Measurements from ENCODE around the gene CYP20A1.
A peak's percentile ranks its signal among the peaks of the same experiment; 100 is the strongest.
"Not testable (repeated sequence)": the region's sequence is repeated elsewhere in the genome, so short reads cannot be mapped to it uniquely, and the experiment has no call there.

The CYP20A1 gene, protein sequence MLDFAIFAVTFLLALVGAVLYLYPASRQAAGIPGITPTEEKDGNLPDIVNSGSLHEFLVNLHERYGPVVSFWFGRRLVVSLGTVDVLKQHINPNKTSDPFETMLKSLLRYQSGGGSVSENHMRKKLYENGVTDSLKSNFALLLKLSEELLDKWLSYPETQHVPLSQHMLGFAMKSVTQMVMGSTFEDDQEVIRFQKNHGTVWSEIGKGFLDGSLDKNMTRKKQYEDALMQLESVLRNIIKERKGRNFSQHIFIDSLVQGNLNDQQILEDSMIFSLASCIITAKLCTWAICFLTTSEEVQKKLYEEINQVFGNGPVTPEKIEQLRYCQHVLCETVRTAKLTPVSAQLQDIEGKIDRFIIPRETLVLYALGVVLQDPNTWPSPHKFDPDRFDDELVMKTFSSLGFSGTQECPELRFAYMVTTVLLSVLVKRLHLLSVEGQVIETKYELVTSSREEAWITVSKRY

DNA sequence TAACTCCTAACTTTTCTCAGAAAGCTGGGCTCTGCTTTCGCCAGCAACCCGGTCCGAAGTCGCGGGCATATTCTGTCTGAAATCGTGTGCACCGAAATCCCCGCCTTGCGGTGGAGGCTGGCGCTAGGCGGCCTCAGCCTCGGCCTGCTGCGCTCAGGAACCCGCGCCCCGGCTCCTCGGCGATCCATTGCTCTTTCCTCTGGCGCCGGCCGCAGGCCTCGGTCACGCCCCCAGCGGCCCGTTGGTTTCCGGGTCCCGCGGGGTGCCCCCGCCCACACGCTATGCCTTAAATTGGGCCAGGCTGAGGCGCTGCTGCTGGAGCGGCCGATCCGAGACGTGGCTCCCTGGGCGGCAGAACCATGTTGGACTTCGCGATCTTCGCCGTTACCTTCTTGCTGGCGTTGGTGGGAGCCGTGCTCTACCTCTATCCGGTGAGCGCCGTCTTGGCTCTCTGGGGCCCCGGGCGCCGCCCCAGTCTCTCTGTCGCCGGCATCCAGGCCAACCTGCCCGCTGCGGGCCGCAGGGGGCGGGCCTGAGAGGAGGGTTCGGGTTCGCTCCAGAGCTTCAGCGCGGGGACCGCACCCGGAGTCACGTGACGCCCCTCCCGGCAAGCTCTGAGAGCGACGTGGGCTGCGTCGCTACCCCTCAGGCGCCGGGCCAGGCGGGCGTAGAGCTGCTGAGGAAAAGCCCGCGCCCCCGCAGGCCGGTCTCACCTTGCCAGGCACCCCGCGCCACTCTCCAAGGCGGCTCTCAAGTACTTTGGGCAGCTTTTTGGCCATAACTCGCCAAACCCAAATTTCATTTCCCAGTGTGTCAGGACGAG is at the start of gene CYP20A1:
Gene CYP20A1, plus strand, starts transcription at position 315 of the 823 bp plus-strand sequence. Its CDS starts 45 bp downstream, at position 360.
- no peaks in the 10 kb centered on the region for H3K27me3 ChIP-seq (ENCODE audit: control insufficient read depth, low read length)
- H3F3A ChIP-seq (ENCODE audit: control insufficient read depth, insufficient read depth), result peaks cover 8% of the 10 kb centered on the region

DNA sequence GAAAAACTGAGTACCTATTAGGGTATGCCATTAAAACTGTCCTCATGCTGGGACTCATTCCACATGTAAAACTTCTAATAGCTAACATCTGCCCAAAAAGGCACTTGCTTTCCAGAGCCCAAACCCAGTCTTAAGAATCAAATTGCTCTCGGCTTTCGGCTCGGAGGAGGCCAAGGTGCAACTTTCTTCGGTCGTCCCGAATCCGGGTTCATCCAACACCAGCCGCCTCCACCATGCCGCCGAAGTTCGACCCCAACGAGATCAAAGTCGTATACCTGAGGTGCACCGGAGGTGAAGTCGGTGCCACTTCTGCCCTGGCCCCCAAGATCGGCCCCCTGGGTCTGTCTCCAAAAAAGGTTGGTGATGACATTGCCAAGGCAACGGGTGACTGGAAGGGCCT is 48.3 kb upstream of the CYP20A1 start:
- H4K20me1 ChIP-seq (ENCODE audit: control insufficient read depth, insufficient read depth, low read depth, low read length); H3K4me3 ChIP-seq (ENCODE audit: low read length); H3K9me2 ChIP-seq (replicated peaks; ENCODE audit: control insufficient read depth, low read length); H3K79me2 ChIP-seq (ENCODE audit: control insufficient read depth, low read length); H3F3A ChIP-seq (ENCODE audit: control insufficient read depth, insufficient read depth); H3K27ac ChIP-seq (ENCODE audit: low read depth, low read length); H3K9me3 ChIP-seq (ENCODE audit: control insufficient read depth, insufficient read depth, low read length); H3K27me3 ChIP-seq (ENCODE audit: control insufficient read depth, low read length); H3K4me1 ChIP-seq (ENCODE audit: control insufficient read depth, low read length); H3K36me3 ChIP-seq (ENCODE audit: control insufficient read depth, low read length); H3K4me2 ChIP-seq (ENCODE audit: low read length): not testable (repeated sequence)

More for the DNA sequence above, at the start of gene CYP20A1:
- Histone ChIP-seq H3K36me3 (ENCODE audit: control insufficient read depth, low read length) (peaks cover 15% of the 10 kb centered on the region), H3K4me3 (ENCODE audit: low read length) (peak within 1 kb of the TSS; percentile 97), H4K20me1 (ENCODE audit: control insufficient read depth, insufficient read depth, low read depth, low read length) (peaks cover 5% of the 10 kb centered on the region; the same call in 1 of the 2 replicates), H3K9me2 (replicated peaks; ENCODE audit: control insufficient read depth, low read length) (no peaks in the 10 kb centered on the region), H3K79me2 (ENCODE audit: control insufficient read depth, low read length) (peaks cover 34% of the 10 kb centered on the region), H3K27ac (ENCODE audit: low read depth, low read length) (peak within 1 kb of the TSS; percentile 85), H3K4me2 (ENCODE audit: low read length) (peak within 1 kb of the TSS; percentile 84), H3K4me1 (ENCODE audit: control insufficient read depth, low read length) (peaks cover 20% of the 10 kb centered on the region), H3K9me3 (ENCODE audit: control insufficient read depth, insufficient read depth, low read length) (no peaks in the 10 kb centered on the region)
- TF ChIP-seq, protein P1, sequence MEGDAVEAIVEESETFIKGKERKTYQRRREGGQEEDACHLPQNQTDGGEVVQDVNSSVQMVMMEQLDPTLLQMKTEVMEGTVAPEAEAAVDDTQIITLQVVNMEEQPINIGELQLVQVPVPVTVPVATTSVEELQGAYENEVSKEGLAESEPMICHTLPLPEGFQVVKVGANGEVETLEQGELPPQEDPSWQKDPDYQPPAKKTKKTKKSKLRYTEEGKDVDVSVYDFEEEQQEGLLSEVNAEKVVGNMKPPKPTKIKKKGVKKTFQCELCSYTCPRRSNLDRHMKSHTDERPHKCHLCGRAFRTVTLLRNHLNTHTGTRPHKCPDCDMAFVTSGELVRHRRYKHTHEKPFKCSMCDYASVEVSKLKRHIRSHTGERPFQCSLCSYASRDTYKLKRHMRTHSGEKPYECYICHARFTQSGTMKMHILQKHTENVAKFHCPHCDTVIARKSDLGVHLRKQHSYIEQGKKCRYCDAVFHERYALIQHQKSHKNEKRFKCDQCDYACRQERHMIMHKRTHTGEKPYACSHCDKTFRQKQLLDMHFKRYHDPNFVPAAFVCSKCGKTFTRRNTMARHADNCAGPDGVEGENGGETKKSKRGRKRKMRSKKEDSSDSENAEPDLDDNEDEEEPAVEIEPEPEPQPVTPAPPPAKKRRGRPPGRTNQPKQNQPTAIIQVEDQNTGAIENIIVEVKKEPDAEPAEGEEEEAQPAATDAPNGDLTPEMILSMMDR (IDR thresholded peaks at IDR 0.05; ENCODE audit: low read depth, low read length, poor library complexity, severe bottlenecking), result peak; percentile 27
- TF ChIP-seq EZH2phosphoT487 (IDR thresholded peaks at IDR 0.05; ENCODE audit: borderline replicate concordance, low read length), result no peak

DNA sequence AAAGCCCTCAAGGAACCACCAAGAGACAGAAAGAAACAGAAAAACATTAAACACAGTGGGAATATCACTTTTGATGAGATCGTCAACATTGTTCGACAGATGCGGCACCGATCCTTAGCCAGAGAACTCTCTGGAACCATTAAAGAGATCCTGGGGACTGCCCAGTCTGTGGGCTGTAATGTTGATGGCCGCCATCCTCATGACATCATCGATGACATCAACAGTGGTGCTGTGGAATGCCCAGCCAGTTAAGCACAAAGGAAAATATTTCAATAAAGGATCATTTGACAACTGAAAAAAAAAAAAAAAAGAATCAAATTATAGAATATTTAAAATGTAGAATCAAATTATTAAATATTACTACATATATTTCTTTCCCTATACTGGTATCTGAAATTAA is 47.8 kb upstream of the CYP20A1 start:
- not testable (repeated sequence) for H3K27ac ChIP-seq (ENCODE audit: low read depth, low read length); H3F3A ChIP-seq (ENCODE audit: control insufficient read depth, insufficient read depth); H3K9me2 ChIP-seq (replicated peaks; ENCODE audit: control insufficient read depth, low read length); H3K4me1 ChIP-seq (ENCODE audit: control insufficient read depth, low read length); H3K4me3 ChIP-seq (ENCODE audit: low read length); H3K27me3 ChIP-seq (ENCODE audit: control insufficient read depth, low read length); H3K4me2 ChIP-seq (ENCODE audit: low read length); H3K9me3 ChIP-seq (ENCODE audit: control insufficient read depth, insufficient read depth, low read length); H3K36me3 ChIP-seq (ENCODE audit: control insufficient read depth, low read length); H3K79me2 ChIP-seq (ENCODE audit: control insufficient read depth, low read length); H4K20me1 ChIP-seq (ENCODE audit: control insufficient read depth, insufficient read depth, low read depth, low read length)

DNA sequence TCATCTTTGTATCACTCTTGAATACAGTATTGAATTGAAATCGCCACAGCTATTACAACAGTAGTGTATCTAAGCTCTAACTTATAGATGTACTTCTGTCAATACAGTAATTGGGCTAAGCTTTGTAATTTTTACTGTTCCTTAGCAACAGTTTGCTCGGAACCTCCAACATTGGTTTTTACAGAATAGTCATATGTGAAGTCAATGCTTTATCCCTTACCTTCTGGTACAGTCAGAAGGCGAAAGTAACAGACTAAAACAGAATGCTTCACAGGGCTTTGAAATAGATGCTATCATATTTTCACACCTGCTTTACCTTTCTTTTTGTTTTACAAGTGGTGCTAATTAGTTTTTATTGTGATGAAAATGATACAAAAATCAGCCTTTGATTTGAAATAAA is 46.9 kb upstream of the CYP20A1 start:
- Histone ChIP-seq H3K27ac (ENCODE audit: low read depth, low read length) (no peak overlapping the region), H3K4me1 (ENCODE audit: control insufficient read depth, low read length) (no peaks in the 10 kb centered on the region), H3K36me3 (ENCODE audit: control insufficient read depth, low read length) (no peaks in the 10 kb centered on the region), H3K79me2 (ENCODE audit: control insufficient read depth, low read length) (no peaks in the 10 kb centered on the region), H3K9me3 (ENCODE audit: control insufficient read depth, insufficient read depth, low read length) (no peaks in the 10 kb centered on the region), H3K27me3 (ENCODE audit: control insufficient read depth, low read length) (no peaks in the 10 kb centered on the region), H3F3A (ENCODE audit: control insufficient read depth, insufficient read depth) (no peaks in the 10 kb centered on the region), H4K20me1 (ENCODE audit: control insufficient read depth, insufficient read depth, low read depth, low read length) (no peaks in the 10 kb centered on the region), H3K9me2 (replicated peaks; ENCODE audit: control insufficient read depth, low read length) (no peaks in the 10 kb centered on the region), H3K4me2 (ENCODE audit: low read length) (no peak overlapping the region), H3K4me3 (ENCODE audit: low read length) (no peak overlapping the region)
- no peak for TF ChIP-seq EZH2phosphoT487 (IDR thresholded peaks at IDR 0.05; ENCODE audit: borderline replicate concordance, low read length)
- TF ChIP-seq, protein P1 (IDR thresholded peaks at IDR 0.05; ENCODE audit: low read depth, low read length, poor library complexity, severe bottlenecking), result no peak
